ENCODE data around the gene TM7SF2.

The TM7SF2 gene
- 8.9 to 15.8 (median 11.4) reads per million in 4 donors for total RNA-seq

DNA sequence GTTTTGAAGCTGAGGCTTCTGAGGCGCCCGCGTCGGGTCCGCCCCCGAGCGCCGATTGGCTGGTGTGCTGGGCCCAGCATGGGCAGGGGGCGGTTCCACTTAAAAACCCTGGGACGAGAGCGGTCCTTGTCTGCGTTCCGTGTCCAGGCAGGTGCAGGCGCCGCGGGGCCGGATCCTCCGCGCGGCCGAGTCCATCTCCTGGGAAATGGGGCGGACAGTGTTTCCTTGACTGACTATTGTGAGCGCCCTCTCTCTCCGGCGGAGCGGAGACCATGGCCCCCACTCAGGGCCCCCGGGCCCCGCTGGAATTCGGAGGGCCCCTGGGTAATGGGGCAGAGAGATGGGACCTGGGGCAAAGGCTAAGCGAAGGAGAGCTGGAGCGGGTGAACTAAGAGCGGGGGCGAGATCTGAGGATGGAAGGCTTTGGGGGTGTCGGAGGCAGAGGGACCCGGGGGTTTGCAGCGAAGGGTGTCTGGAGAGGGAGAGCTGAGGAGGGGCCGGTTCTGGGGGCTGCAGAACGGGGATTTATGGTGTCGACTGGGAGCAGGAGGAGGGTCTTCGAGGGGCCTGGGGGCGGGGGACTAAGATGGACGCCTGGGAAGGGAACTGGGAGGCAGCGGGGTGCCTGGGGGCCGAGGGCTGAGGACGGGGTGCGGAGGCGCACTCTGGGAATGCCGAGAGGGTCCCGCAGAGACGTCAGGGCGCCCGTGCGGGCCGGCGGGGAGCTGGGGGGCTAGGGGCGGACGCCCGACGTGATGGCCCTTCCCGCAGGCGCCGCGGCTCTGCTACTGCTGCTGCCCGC lies at the start of gene TM7SF2:
TM7SF2 (plus strand) TSS at position 129 of the 802 bp plus-strand sequence; CDS start at position 273, 144 bp downstream.
- DNase-seq = peak; percentile 92 to 95 (median 93)

DNA sequence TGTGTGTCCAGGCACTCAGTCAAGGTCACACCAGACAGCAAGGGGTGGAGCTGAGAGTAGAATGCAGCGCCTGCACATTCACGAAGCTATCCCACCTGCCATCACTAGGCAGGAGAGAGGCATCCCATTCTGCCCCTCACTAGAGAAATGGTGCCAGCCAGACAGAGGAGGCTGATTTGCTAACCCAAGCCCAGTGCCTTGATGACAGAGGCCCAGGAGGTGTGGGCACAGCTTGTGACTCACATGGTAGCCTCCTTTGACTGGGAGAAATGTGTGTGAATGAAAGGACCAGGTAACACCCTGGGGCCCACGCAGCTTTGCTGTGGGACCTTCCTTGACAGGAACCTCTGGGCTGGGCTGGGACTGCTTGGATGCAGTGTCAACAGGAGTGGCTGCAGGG lies 48.1 kb upstream of the TM7SF2 start:
- DNase-seq = no peak

- no peak for DNase-seq
These were observed 46.8 kb upstream of the TM7SF2 start for GRCh38 chr11:65064847-65065240.

- DNase-seq = no peak
These were observed 45.8 kb upstream of the TM7SF2 start for GRCh38 chr11:65065851-65066250.

- DNase-seq = no peak
These were observed 45.4 kb upstream of the TM7SF2 start for GRCh38 chr11:65066315-65066714.

GRCh38 chr11:65066805-65067291 lies 44.8 kb upstream of the TM7SF2 start:
- DNase-seq = no peak

DNA sequence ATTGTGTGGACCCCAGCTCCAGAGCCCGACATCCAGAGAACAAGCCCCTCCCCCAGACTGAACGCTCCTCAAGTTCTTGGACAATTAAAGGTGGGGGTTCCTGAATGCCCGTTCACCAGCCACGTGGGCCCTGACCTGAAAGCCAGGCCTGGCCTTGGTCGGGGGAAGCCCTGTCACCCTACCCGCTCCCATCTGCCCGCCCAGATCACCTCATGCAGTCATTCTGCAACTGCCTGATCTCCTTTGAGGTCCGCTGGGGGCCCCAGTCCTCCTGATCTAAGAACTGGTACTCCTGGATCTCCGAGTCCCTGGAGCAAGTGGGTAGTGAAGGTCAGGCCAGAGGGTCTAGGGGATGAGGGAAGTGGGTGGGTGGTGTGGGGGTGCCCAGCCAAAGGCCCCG lies 44.2 kb upstream of the TM7SF2 start:
- no peak for DNase-seq

DNA sequence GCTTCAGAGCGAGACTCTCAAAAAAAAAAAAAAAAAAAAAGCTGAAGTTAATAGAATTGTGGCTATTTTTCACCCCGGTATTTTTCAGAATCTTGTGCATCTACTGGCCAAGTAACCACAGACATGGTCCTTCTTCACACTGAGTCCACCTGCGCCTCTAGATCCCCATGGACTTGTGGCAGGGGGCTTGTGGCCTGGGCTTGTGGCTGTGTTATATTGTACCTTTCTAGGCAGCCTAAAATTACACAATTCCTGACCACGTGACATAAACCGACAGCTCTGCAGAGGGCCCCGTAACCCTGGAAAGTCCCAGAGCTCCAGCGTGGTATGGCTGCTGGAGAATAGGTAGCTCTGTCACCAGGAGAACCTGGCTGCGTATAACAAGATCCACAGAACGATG lies 42.5 kb upstream of the TM7SF2 start:
- no peak for DNase-seq

GRCh38 chr11:65071907-65072630 lies 39.6 kb upstream of the TM7SF2 start:
- no peak for DNase-seq

GRCh38 chr11:65072631-65072966 lies 39.1 kb upstream of the TM7SF2 start:
- DNase-seq = no peak

DNA sequence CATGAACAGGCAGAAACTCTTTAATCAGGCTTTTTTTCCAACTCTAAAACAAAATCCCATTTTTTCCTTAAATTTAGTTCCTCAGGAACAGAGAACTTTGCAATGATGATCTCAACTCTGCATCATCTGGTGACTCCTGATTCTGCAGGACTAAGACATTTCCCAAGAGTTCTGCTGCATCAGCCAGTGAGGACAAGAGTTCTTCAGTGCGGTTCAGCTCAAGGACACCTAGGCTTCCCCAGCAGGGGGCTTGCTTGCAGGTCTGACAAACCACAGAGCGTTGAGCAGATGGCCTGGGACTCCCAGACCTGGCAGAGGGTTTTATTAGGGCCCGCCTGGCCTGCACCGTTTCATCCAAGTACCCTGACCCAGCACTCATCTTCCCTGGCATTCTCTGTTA lies 34.2 kb upstream of the TM7SF2 start:
- DNase-seq = no peak

DNA sequence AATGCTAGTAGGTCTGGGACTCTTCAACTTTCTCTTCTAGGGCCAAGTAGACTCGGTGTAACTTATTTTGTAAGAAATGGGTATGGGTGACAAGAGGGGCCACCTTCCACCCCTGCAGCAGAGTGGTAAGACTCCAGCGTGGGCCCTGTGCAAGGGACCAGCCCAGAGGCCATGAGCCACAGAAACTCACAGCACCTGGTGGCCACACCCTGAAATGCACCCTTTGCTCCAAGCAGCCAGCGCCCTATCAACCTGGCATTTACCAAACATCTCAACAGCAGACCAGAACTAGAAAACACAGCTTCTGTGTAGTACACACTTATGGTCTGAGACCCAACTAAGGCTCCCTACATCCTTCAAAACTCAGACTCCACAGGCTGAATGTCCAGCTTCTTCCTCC lies 33.5 kb upstream of the TM7SF2 start:
- peak in 4 of 5 donors; percentile 50 to 71 (median 59) for DNase-seq

DNA sequence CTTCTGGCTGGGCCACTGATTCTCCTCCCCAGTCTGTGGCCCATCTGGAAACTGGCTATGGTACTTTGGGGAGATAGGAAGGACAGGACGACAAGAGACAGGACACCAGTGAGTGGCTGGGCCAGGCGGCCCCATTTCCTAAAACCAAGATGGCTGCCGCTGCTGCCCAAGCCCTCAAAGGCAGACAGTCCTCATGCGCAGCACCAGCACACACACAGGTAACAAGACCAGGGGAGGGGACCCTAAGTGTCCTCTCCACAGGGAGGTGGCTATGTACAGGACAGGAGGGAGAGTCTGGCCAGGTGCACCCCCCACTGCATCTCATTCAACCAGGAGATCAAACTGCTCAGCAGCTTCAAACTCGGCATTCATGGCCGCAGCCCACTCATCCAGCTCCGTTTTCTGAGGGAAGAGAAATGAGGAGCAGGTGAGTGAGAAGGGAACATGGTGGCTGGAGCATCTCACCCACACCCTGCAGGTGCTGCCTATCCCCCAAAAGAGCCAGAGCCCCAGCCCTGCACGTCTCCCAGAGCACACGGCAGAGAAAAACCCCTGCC lies 32.8 kb upstream of the TM7SF2 start:
- no peak for DNase-seq

GRCh38 chr11:65083134-65083833 lies 28.4 kb upstream of the TM7SF2 start:
- DNase-seq = no peak

- peak; percentile 87 to 97 (median 93) for DNase-seq
These were observed 27.7 kb upstream of the TM7SF2 start, which contains the start of the genes CDCA5 and ZFPL1 for GRCh38 chr11:65083834-65084597. Gene CDCA5 (minus strand): TSS chr11:65084040. CDS start chr11:65083978, 62 bp downstream. Gene ZFPL1 (plus strand): TSS chr11:65084222. CDS start chr11:65084699, 477 bp downstream.

DNA sequence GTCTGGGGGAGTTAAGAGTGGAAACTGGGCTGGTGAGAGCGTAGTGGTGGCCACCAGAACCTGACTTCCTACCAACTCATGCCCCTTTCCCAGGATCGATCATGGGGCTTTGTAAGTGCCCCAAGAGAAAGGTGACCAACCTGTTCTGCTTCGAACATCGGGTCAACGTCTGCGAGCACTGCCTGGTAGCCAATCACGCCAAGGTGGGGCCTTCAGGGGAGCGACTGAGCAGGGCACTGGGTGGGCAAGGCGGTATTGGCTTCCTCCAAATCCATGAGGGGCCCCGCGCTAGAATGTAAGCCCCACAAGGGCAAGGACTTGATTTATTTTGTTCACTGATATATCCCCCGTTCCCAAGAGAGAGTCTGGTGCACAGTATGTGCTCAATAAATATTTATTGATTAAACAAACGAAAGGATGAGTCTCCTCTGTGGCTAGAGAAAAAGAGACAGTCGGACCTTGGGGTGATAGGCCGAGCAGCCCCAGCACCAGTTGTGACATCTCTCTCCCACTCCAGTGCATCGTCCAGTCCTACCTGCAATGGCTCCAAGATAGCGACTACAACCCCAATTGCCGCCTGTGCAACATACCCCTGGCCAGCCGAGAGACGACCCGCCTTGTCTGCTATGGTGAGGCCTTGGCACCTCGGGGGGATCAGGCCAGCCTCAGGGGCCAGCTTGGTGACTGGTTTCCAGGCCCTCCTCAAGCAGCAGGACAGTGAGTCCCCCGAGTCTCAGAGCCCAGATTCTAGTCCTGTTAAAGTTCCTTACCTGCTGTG lies 26.9 kb upstream of the TM7SF2 start:
- DNase-seq = no peak

DNA sequence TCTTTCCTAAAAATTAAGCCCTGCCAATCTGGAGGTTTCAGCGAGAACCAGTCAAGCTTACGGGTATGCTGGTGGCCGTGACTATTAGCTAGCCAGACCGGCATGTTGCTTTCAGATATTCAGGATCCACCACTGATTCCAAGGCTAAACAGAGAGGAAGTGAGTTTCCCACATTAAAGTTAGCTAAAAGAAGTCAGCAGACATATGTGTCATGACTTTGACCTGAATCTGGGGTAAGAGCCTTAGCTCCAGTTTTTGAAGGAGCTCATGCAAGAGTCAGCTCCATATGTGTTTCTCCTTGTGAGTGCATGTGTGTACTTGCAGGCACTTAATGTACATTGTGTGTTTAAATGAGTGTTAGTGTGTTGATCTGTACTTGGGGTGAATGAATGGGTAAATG lies 26.2 kb upstream of the TM7SF2 start:
- no peak for DNase-seq

GRCh38 chr11:65086809-65087208 lies 24.9 kb upstream of the TM7SF2 start:
- DNase-seq = no peak

DNA sequence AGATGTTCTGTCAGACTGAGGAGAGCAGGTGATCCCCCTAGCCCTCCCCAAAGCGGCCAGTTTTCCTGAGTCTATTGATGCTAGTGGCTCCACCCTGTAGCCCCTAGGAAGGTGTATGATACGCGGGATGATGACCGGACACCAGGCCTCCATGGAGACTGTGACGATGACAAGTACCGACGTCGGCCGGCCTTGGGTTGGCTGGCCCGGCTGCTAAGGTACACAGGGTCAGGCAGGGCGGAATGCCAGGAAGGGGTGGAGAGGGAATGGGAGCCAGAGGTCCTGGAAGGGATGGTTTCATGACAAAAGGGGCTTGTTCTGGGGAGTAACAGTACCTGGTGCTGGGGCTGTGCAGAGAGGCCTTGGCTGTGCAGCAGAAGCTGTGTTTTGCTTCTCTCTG lies 24.5 kb upstream of the TM7SF2 start:
- no peak for DNase-seq

- no peak for DNase-seq
These were observed 23.8 kb upstream of the TM7SF2 start for GRCh38 chr11:65087827-65088226.

- no peak for DNase-seq
These were observed 22.1 kb upstream of the TM7SF2 start for GRCh38 chr11:65089621-65090020.

Data from T-helper 1 cell (primary cell).